T-cell (primary cell): ENCODE results near the gene METTL23. TPM values are rescaled to one million over a fixed set of nuclear protein-coding genes. Genes with fewer than 3 reads are reported as not detected.

Experiments
- ATAC-seq, 4 experiments: fragments of 200-7000 bp in 3 of 4; fragments of 150-1000 bp in 1 of 4; cut with Tn5 transposase; replicated peaks in 1 of 4; 1 replicate in 3 of 4; 2 replicates in 1 of 4; pipeline ENCODE4 v1.10.0; 2021; ENCODE audit warnings: moderate library complexity in 3 of 4, mild to moderate bottlenecking in 2 of 4, moderate number of reproducible peaks in 1 of 4
- CTCF ChIA-PET, 2 donors: fragments of 300-600 bp; sonication (Branson Sonifier 250); formaldehyde crosslinking; loops; one replicate each; lab custom pipeline; 2022; ENCODE audit warnings: antibody characterized with exemption in 2 of 2; lab: Charles Lee
- POLR2A ChIA-PET, 2 donors: fragments of 300-600 bp; sonication (Branson Sonifier 250); formaldehyde crosslinking; loops; one replicate each; lab custom pipeline; 2022; ENCODE audit warnings: antibody characterized with exemption in 2 of 2; lab: Charles Lee
- DNase-seq, 35 experiments: peaks; one replicate each; pipeline versions ENCODE4 v3.0.0 to v3.0.0-alpha.2; 2013 to 2023
- H3K27ac ChIP-seq: one replicate; pipeline ENCODE4 v1.5.1; 2013; ENCODE audit warnings: low read length
- H3K27me3 ChIP-seq, 2 experiments: replicated peaks in 1 of 2; 1 replicate in 1 of 2; 2 replicates in 1 of 2; pipeline versions ENCODE4 v1.6.1 to v1.7.0; 2013; ENCODE audit warnings: low read length in 1 of 2, mixed read lengths in 1 of 2; ENCODE audit not compliant: control insufficient read depth in 2 of 2, insufficient read depth in 2 of 2; ENCODE audit errors: extremely low read depth in 1 of 2
- H3K36me3 ChIP-seq, 2 donors: 1 replicate in 1 of 2; 2 replicates in 1 of 2; pipeline versions ENCODE4 v1.6.1 to v1.7.0; 2013; ENCODE audit warnings: low read length in 1 of 2; ENCODE audit not compliant: control insufficient read depth in 2 of 2, insufficient read depth in 1 of 2; ENCODE audit errors: extremely low read depth in 1 of 2
- H3K4me1 ChIP-seq, 2 experiments: 1 replicate in 1 of 2; 2 replicates in 1 of 2; pipeline versions ENCODE4 v1.6.1 to v1.7.0; 2013; ENCODE audit warnings: low read length in 2 of 2, mixed read lengths in 1 of 2; ENCODE audit not compliant: insufficient read depth in 2 of 2, control insufficient read depth in 1 of 2; ENCODE audit errors: extremely low read depth in 1 of 2
- H3K4me3 ChIP-seq, 2 donors: 1 replicate in 1 of 2; 2 replicates in 1 of 2; pipeline versions ENCODE4 v1.5.1 to v1.7.0; 2013; ENCODE audit warnings: mild to moderate bottlenecking in 2 of 2, low read length in 1 of 2, moderate library complexity in 1 of 2; ENCODE audit not compliant: control insufficient read depth in 1 of 2; ENCODE audit errors: extremely low read depth in 1 of 2
- H3K9me3 ChIP-seq: 2 replicates; pipeline ENCODE4 v1.7.0; 2013
- H3K27ac Mint-ChIP-seq, 2 donors: one replicate each; pipeline ENCODE4 v1.8.0; 2020 to 2021; ENCODE audit warnings: mild to moderate bottlenecking in 2 of 2, mixed read lengths in 2 of 2
- H3K27me3 Mint-ChIP-seq, 2 donors: one replicate each; pipeline ENCODE4 v1.8.0; 2021 to 2022; ENCODE audit warnings: mixed read lengths in 2 of 2
- H3K36me3 Mint-ChIP-seq: one replicate; pipeline ENCODE4 v1.8.0; 2021; ENCODE audit warnings: mixed read lengths
- H3K4me1 Mint-ChIP-seq, 3 donors: one replicate each; pipeline ENCODE4 v1.8.0; 2020 to 2022; ENCODE audit warnings: mixed read lengths in 3 of 3, mild to moderate bottlenecking in 1 of 3
- H3K4me3 Mint-ChIP-seq, 3 donors: one replicate each; pipeline ENCODE4 v1.8.0; 2020 to 2022; ENCODE audit warnings: mild to moderate bottlenecking in 3 of 3, mixed read lengths in 3 of 3, moderate library complexity in 3 of 3
- H3K9me3 Mint-ChIP-seq, 3 donors: one replicate each; pipeline ENCODE4 v1.8.0; 2020 to 2022; ENCODE audit warnings: mixed read lengths in 3 of 3
- WGBS: methylation state at CpG from one replicate; pipeline ENCODE4 v1.1.5; 2013; ENCODE audit warnings: missing lambda C conversion rate; ENCODE audit not compliant: insufficient coverage; 5-methylcytosine and 5-hydroxymethylcytosine counted together
- total RNA-seq, 35 experiments: library from RNA in 6 of 35; stranded (reverse) in 6 of 35; fragments of 120-200 nt in 1 of 35; gene quantifications; one replicate each; pipeline versions ENCODE4 v1.2.1 to v1.2.4 and lab custom pipeline; 2013 to 2026

The METTL23 gene, protein sequence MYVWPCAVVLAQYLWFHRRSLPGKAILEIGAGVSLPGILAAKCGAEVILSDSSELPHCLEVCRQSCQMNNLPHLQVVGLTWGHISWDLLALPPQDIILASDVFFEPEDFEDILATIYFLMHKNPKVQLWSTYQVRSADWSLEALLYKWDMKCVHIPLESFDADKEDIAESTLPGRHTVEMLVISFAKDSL
- total RNA-seq (10 to 100 TPM; 46.9 to 70.1 (median 60.0) TPM), total RNA-seq (lab: John Stamatoyannopoulos, UW) (11.2 to 37.6 (median 23.8) reads per million in 29 experiments)
- 69.3 TPM for total RNA-seq (2013)

DNA sequence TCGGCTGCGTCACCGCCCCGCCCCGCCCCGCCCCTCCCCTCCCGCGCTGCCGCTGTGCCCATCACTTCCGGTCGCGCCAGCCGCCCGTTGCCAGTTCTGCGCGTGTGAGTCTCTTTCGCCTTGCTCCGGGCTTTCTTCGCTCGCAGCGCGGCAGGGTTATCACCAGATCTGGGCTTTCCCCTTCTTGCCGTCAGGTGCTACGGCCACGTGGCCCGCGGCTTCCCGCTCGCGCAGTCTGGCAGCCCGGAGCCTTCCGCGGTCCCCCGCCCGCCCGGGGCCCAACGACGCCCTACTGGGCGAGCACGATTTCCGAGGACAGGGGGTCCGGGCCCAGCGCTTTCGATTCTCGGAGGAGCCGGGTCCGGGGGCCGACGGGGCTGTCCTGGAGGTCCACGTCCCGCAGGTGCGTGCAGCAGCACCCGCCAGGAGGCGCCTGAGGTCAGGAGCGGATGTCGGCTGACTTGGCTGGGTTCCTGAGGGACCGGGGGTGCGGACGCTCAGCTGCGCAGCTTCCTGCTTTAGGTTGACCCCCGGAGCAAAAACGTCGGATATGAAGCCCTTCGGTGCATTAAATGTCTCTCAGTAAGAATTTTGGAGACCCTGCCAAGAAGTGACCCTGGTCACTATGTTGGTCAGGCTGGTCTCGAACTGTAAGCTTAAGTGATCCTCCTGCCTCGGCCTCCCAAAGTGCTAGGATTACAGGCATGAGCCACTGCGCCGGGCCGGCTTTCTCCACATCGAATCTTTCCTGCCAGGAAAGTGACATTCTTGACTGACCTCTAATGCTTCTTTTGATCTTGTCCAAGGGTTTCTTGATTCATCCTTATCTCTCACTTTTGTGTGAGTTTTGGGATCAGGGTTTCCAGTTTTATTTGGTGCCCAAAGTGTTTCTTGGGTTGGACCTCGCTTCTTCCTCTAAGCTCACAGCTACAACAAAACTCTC, at the start of gene METTL23:
TSS of gene METTL23 (plus strand) at position 64 of the 943 bp plus-strand sequence. CDS start 2,872 bp downstream, outside the sequence.
- DNase-seq (peak in 33 of 35 experiments; percentile 62 to 95 (median 90)), ATAC-seq (peak; percentile 62 to 73 (median 64))
- peak within 1 kb of the TSS; percentile 96 to 98 for H3K27ac Mint-ChIP-seq
- peak within 1 kb of the TSS; percentile 89 to 96 (median 93) for H3K4me3 Mint-ChIP-seq
- no peaks in the 10 kb centered on the region for H3K9me3 ChIP-seq
- CTCF ChIA-PET: interaction anchor here in 1 of 2 donors (0.7 to 2.3 kb wide), 5 partner anchors 10 to 402 kb away, joined by 4 to 7 read pairs (median 4); partner anchors contain the start of genes MFSD11 and SRSF2
- peaks cover 57 to 70% (median 62%) of the 10 kb centered on the region in 3 donors for H3K4me1 Mint-ChIP-seq
- peaks cover 33% of the 10 kb centered on the region for H3K36me3 Mint-ChIP-seq
- H3K27me3 Mint-ChIP-seq: no peaks in the 10 kb centered on the region
- POLR2A ChIA-PET: interaction anchor here (0.6 to 2.7 kb wide), 9 partner anchors 8 to 123 kb away, joined by 3 to 25 read pairs (median 7); partner anchors contain the start of genes MFSD11 (in 1 of the 2) and SRSF2 (in 1 of the 2)
- H3K4me3 ChIP-seq: peak within 1 kb of the TSS; percentile 88 to 90
- no peaks in the 10 kb centered on the region for H3K27me3 ChIP-seq
- peaks cover 23 to 75% of the 10 kb centered on the region in 2 experiments for H3K4me1 ChIP-seq
- peaks cover 12 to 39% of the 10 kb centered on the region in 2 donors for H3K36me3 ChIP-seq
- under 1% methylated on average over 63 of the region's 71 CpGs for WGBS
- peak within 1 kb of the TSS; percentile 98 for H3K27ac ChIP-seq
- H3K9me3 Mint-ChIP-seq: no peaks in the 10 kb centered on the region

DNA sequence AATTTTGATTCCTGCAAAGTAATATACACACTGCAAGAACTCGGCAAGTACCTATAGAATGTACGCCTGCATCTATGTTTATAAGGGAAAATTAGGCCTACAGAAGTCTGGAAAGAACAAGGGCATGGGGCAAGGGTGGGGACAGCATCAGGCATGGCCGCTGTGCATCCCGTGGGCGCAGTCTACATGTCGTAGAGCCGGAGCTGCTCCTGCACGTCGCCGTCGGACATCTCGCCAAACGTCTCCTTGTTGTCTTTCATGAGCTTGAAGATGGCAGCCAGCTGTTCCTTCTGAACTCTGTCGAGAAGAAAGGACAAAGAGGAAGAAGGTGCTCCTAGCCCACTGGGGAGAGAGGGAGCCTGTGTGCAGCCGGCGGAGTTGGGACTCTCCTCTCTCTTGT, 49.2 kb upstream of the METTL23 start:
- Histone ChIP-seq H3K4me1 (peaks cover 9 to 55% of the 10 kb centered on the region in 2 experiments), H3K9me3 (no peaks in the 10 kb centered on the region), H3K4me3 (no peak overlapping the region), H3K27ac (peak overlapping the region; percentile 13), H3K27me3 (no peaks in the 10 kb centered on the region), H3K36me3 (no peaks in the 10 kb centered on the region)
- WGBS: 95% methylated on average over 11 of the region's 16 CpGs
- ChIA-PET CTCF (no interaction called here), POLR2A (no interaction called here)
- no peak for DNase-seq
- no peak overlapping the region for H3K27ac Mint-ChIP-seq
- H3K9me3 Mint-ChIP-seq: no peaks in the 10 kb centered on the region
- H3K27me3 Mint-ChIP-seq: no peaks in the 10 kb centered on the region
- peaks cover 20 to 29% (median 23%) of the 10 kb centered on the region in 3 donors for H3K4me1 Mint-ChIP-seq
- H3K4me3 Mint-ChIP-seq: no peak overlapping the region
- H3K36me3 Mint-ChIP-seq: no peaks in the 10 kb centered on the region
- ATAC-seq: no peak

DNA sequence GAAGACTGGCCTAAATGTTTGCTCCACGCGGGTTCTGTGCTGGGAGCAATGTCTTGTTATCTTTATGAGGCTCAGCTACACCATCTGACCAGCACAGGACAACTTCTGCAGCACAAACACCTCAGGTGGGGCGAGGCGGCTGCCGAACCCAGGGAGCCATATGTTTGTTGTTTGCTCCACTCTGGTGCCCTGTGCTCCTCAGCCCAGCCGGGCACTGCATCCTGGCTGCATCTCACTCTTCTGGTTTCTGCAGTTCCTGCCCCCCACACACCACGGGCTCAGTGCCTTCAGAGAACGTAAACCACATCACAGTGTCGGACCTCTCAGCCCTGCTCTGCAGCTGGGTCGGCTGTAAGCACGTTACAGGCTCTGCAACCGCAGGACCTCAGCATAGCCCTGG, 48.3 kb upstream of the METTL23 start:
- no peak overlapping the region for H3K27ac Mint-ChIP-seq
- H3K4me3 ChIP-seq: no peak overlapping the region
- no peaks in the 10 kb centered on the region for H3K36me3 Mint-ChIP-seq
- no peaks in the 10 kb centered on the region for H3K36me3 ChIP-seq
- no peaks in the 10 kb centered on the region for H3K27me3 ChIP-seq
- no peaks in the 10 kb centered on the region for H3K27me3 Mint-ChIP-seq
- peak overlapping the region; percentile 42 for H3K27ac ChIP-seq
- ATAC-seq: peak; percentile 73 to 90 (median 82)
- peaks cover 10 to 21% (median 14%) of the 10 kb centered on the region in 3 donors for H3K4me1 Mint-ChIP-seq
- ChIA-PET CTCF (no interaction called here), POLR2A (no interaction called here)
- H3K4me3 Mint-ChIP-seq: no peak overlapping the region
- H3K9me3 ChIP-seq: no peaks in the 10 kb centered on the region
- peaks cover under 1 to 50% of the 10 kb centered on the region in 2 experiments for H3K4me1 ChIP-seq
- no peaks in the 10 kb centered on the region for H3K9me3 Mint-ChIP-seq
- 7% methylated on average over 12 of the region's 12 CpGs for WGBS
- peak in 25 of 35 experiments; percentile 10 to 61 (median 30) for DNase-seq

DNA sequence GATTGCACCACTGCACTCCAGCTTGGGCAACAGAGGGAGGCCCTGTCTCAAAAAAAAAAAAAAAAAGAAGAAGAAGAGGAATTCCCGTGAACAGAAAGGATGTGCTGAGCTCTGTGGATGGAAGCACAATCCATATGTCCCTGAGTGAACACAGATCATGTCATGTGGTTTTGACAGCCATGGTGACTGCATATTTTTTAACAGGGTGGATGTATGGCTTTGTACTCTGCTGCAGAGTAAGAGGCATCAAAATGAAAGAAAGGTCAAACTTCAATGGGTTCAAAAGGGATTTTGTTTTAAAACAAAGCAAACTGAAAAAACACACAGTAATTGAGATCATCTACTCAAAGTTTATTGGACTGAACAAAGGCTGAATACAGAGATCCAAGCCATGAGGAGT, 47.4 kb upstream of the METTL23 start:
- DNase-seq (no peak), ATAC-seq (no peak)
- Histone ChIP-seq H3K9me3 (no peaks in the 10 kb centered on the region), H3K27me3 (no peaks in the 10 kb centered on the region), H3K4me3 (no peak overlapping the region), H3K4me1 (peaks cover 0 to 46% of the 10 kb centered on the region in 2 experiments), H3K36me3 (no peaks in the 10 kb centered on the region), H3K27ac (no peak overlapping the region)
- CTCF ChIA-PET: interaction anchor here (0.6 to 0.7 kb wide), 2 partner anchors 17 to 125 kb away, joined by 3 to 4 read pairs; no protein-coding TSS in a partner anchor
- Mint-ChIP-seq H3K4me1 (peaks cover 8 to 16% (median 10%) of the 10 kb centered on the region in 3 donors), H3K27ac (no peak overlapping the region), H3K9me3 (no peaks in the 10 kb centered on the region), H3K4me3 (no peak overlapping the region), H3K36me3 (no peaks in the 10 kb centered on the region), H3K27me3 (no peaks in the 10 kb centered on the region)
- no CpG with 5 or more reads among the region's 1 CpG for WGBS
- POLR2A ChIA-PET: interaction anchor here (0.6 kb wide), 2 partner anchors 13 to 221 kb away, joined by 3 read pairs; no protein-coding TSS in a partner anchor

DNA sequence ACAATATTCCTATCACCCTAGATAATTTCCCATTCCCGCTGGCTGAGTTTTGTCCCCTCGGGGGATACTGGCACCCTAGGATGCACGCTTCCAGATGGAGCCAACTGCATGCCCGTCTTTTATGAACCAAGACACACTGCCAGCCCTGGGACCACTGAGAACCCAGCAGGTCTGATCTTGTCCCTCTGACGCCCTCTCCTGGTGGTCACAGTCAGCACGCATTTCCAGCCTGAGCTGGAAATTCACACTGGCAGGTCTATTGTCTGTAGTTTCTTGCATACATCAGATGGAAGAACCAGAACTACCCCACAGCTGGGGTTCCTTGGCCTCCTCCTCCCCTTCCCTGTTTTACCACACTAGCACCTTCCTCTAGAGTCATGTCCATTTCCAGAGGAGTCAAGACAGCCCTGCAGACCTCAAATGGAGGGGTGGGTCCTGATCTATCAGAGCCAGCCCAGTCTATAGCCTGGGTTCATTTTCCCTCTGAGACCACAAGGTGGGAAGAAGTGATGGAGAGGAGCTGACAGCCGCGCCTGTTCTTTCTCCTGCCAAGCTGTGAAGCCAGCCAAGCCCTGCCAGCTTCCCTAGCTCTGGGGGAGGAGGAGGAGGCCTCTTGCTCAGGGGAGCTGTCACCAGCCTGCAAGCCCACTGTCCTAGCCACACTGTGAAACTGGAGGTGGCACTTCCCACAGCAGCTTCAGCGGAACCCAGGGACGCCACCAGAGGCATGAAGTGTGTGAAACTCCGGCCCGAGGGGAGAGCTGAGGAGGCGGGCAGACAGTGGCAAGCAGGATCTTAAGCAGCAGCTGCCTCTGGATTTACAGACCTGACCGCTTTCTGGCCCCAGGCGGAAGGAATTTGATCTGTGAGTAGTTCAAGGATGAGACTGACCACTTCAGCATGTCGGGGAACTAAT, 45.2 kb upstream of the METTL23 start:
- H3K9me3 Mint-ChIP-seq: no peaks in the 10 kb centered on the region
- no peaks in the 10 kb centered on the region for H3K9me3 ChIP-seq
- peak overlapping the region in 1 of 3 donors; percentile 1 for H3K4me3 Mint-ChIP-seq
- DNase-seq: peak; percentile 49 to 83 (median 70)
- no peak overlapping the region for H3K27ac ChIP-seq
- ChIA-PET CTCF (interaction anchor here (0.6 to 2.1 kb wide), 15 partner anchors 10 to 158 kb away, joined by 3 to 8 read pairs (median 3); no protein-coding TSS in a partner anchor), POLR2A (interaction anchor here in 1 of 2 donors (0.6 kb wide), 1 partner anchor 1325 kb away, joined by 3 read pairs; no protein-coding TSS in a partner anchor)
- peaks cover 0 to 6% of the 10 kb centered on the region in 2 experiments for H3K27me3 ChIP-seq
- peak; percentile 51 to 80 (median 64) for ATAC-seq
- H3K36me3 Mint-ChIP-seq: no peaks in the 10 kb centered on the region
- no peaks in the 10 kb centered on the region for H3K36me3 ChIP-seq
- WGBS: 60% methylated on average over 13 of the region's 16 CpGs
- H3K4me1 Mint-ChIP-seq: peaks cover 8 to 16% (median 10%) of the 10 kb centered on the region in 3 donors
- peak overlapping the region; percentile 34 to 71 for H3K27ac Mint-ChIP-seq
- H3K27me3 Mint-ChIP-seq: no peaks in the 10 kb centered on the region
- H3K4me1 ChIP-seq: peaks cover 0 to 46% of the 10 kb centered on the region in 2 experiments
- H3K4me3 ChIP-seq: no peak overlapping the region
